NT2/D1 (cell line): Measurements from ENCODE around the gene GHITM.
A peak's percentile ranks its signal among the peaks of the same experiment; 100 is the strongest.

Experiments
- DNase-seq: peaks from one replicate; pipeline ENCODE4 v3.0.0-alpha.2; 2011; ENCODE audit warnings: low read depth, low spot score
- H3K27me3 ChIP-seq: 2 replicates; pipeline ENCODE4 v1.6.0; 2011; ENCODE audit warnings: mild to moderate bottlenecking; ENCODE audit not compliant: insufficient read length, insufficient read depth
- H3K36me3 ChIP-seq: 2 replicates; pipeline ENCODE4 v1.6.1; 2011; ENCODE audit warnings: mild to moderate bottlenecking, low read length, mixed read lengths; ENCODE audit not compliant: insufficient read depth, insufficient read length
- H3K4me1 ChIP-seq: 2 replicates; pipeline ENCODE4 v1.5.1; 2011; ENCODE audit not compliant: insufficient read depth, insufficient read length
- H3K4me3 ChIP-seq: 2 replicates; pipeline ENCODE4 v1.5.1; 2011; ENCODE audit warnings: low read depth; ENCODE audit not compliant: insufficient read length
- H3K9ac ChIP-seq: 2 replicates; pipeline ENCODE4 v1.6.0; 2011; ENCODE audit warnings: low read depth; ENCODE audit not compliant: insufficient read length
- H3K9me3 ChIP-seq: 2 replicates; pipeline ENCODE4 v1.5.1; 2011; ENCODE audit warnings: mild to moderate bottlenecking, low read length; ENCODE audit not compliant: insufficient read depth
- SUZ12 ChIP-seq: IDR thresholded peaks from 2 replicates; pipeline ENCODE4 v1.6.1; 2011; ENCODE audit not compliant: insufficient read length, insufficient read depth; ENCODE audit errors: extremely low read depth
- YY1 ChIP-seq: IDR thresholded peaks from 2 replicates; pipeline ENCODE4 v1.6.1; 2011; ENCODE audit not compliant: insufficient read length, insufficient read depth
- ZNF274 ChIP-seq: IDR thresholded peaks from 2 replicates; pipeline ENCODE4 v1.6.1; 2011; ENCODE audit warnings: mild to moderate bottlenecking, low read depth, low read length

GHITM gene

DNA sequence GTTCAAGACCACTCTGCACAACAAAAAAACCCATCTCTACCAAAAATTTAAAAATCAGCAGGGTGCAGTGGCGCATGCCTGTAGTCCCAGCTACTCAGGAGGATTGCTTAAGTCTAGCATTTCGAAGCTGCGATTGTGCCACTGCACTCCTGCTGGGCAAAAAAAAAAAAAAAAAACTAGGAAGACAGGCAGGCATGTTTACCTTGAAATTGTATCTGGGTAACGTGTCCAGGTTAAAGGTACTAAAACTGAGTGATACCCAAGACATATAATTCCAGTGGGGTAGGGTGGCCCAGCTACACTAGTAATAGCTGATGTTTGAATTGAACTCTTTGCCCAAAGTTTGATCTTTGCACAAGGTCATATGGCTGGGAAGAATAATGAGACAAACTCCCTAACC lies 16.2 kb downstream of the GHITM start:
- DNase-seq, result no peak
- Histone ChIP-seq H3K9me3 (no peaks in the 10 kb centered on the region), H3K27me3 (no peaks in the 10 kb centered on the region), H3K36me3 (peaks cover 29% of the 10 kb centered on the region), H3K4me3 (no peak overlapping the region), H3K9ac (no peak overlapping the region), H3K4me1 (peaks cover 5% of the 10 kb centered on the region)
- TF ChIP-seq YY1 (no peak), ZNF274 (no peak), SUZ12 (no peak)

GRCh38 chr10:84156009-84156408 lies 16.7 kb downstream of the GHITM start:
- TF ChIP-seq ZNF274, result no peak
- TF ChIP-seq YY1, result no peak
- no peak for TF ChIP-seq SUZ12
- H3K4me3 ChIP-seq, result no peak overlapping the region
- H3K4me1 ChIP-seq, result peaks cover 5% of the 10 kb centered on the region
- no peak for DNase-seq
- no peaks in the 10 kb centered on the region for H3K27me3 ChIP-seq
- H3K9ac ChIP-seq, result no peak overlapping the region
- H3K36me3 ChIP-seq, result peaks cover 24% of the 10 kb centered on the region
- H3K9me3 ChIP-seq, result no peaks in the 10 kb centered on the region

DNA sequence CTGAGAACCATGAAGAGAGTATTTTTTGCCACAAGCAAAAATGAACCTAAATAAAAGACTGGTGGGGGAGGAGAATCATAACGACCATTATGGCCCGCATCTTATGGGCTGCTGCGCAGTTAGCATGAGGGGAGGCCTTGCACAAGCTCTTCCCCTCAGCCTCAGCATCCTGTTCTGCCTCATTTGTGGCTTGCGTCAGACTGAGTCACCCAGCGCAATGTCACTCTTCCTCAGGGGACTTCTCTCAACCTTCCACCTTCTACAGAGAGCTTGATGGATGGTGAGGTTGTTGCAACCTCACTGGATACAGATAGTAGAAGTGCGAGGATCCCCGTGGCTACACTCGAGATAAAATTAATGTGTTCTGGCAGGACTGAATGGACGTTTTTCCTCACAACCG lies 17.5 kb downstream of the GHITM start:
- Histone ChIP-seq H3K36me3 (peaks cover 20% of the 10 kb centered on the region), H3K4me1 (peaks cover 6% of the 10 kb centered on the region), H3K9ac (no peak overlapping the region), H3K4me3 (no peak overlapping the region), H3K27me3 (no peaks in the 10 kb centered on the region), H3K9me3 (no peaks in the 10 kb centered on the region)
- TF ChIP-seq ZNF274, result no peak
- TF ChIP-seq YY1, result no peak
- TF ChIP-seq SUZ12, result no peak
- DNase-seq, result no peak

DNA sequence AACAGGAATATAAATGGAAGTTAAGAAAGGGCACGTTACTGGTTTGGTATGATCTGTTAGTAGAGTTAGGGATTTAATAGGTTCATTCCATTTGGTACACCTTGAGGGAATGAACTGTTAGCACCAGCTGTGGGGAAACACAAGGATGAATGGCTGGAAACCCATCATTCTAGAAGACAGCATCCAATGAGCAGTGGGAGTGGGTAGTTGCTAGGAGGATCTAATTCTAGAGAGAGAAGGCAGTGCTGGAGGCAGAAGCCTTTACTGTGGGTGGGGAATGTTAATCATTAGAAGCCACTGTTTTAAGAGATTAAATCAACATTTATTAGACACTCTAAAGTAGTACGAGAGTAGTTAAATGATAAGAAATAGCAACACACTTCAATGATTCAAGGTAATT lies 18.8 kb downstream of the GHITM start:
- TF ChIP-seq SUZ12, result no peak
- no peak for TF ChIP-seq ZNF274
- no peak for TF ChIP-seq YY1
- DNase-seq, result no peak
- Histone ChIP-seq H3K4me1 (peaks cover 9% of the 10 kb centered on the region), H3K4me3 (no peak overlapping the region), H3K36me3 (peaks cover 11% of the 10 kb centered on the region), H3K9me3 (no peaks in the 10 kb centered on the region), H3K27me3 (no peaks in the 10 kb centered on the region), H3K9ac (no peak overlapping the region)

- no peaks in the 10 kb centered on the region for H3K9me3 ChIP-seq
- no peak overlapping the region for H3K4me3 ChIP-seq
- no peak overlapping the region for H3K9ac ChIP-seq
- TF ChIP-seq YY1 (no peak), SUZ12 (no peak), ZNF274 (no peak)
- H3K27me3 ChIP-seq, result no peaks in the 10 kb centered on the region
- no peak for DNase-seq
- peaks cover 9% of the 10 kb centered on the region for H3K4me1 ChIP-seq
- peaks cover 7% of the 10 kb centered on the region for H3K36me3 ChIP-seq
These were observed 19.2 kb downstream of the GHITM start for GRCh38 chr10:84158550-84158949.

DNA sequence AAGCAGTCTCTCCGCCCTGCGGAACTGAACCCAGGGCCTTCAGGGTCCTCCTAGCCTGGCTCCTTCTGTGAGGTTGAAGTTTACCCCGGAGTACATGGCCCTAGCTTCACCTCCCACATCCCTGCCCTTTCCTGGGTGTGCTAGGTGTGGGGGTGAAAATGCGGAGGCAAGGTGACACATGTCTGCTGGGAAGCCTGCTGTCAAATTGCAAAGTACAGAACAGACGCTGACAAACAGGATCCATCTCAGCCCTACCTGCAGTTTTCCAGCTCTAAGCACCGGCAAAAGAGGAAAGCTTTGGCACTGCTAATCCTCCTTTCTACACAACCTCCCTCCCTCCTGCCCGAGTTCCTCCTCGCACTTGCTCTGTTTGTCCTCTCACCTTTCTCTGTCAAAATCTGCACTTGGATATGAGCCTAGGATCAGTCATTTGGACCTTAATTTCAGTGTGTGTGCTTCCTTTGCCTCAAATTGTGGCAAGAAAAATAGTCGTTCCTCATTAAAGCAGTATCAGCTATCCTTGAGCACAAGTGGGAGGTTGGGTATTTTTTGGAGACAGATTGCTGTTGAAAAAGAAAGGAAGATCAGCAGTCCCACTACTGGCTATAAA lies 19.9 kb downstream of the GHITM start:
- peaks cover 2% of the 10 kb centered on the region for H3K36me3 ChIP-seq
- no peak for DNase-seq
- no peaks in the 10 kb centered on the region for H3K9me3 ChIP-seq
- peak overlapping the region; percentile 5 for H3K9ac ChIP-seq
- H3K4me3 ChIP-seq, result no peak overlapping the region
- peaks cover 9% of the 10 kb centered on the region for H3K4me1 ChIP-seq
- no peaks in the 10 kb centered on the region for H3K27me3 ChIP-seq
- no peak for TF ChIP-seq YY1
- no peak for TF ChIP-seq ZNF274
- TF ChIP-seq SUZ12, result no peak

DNA sequence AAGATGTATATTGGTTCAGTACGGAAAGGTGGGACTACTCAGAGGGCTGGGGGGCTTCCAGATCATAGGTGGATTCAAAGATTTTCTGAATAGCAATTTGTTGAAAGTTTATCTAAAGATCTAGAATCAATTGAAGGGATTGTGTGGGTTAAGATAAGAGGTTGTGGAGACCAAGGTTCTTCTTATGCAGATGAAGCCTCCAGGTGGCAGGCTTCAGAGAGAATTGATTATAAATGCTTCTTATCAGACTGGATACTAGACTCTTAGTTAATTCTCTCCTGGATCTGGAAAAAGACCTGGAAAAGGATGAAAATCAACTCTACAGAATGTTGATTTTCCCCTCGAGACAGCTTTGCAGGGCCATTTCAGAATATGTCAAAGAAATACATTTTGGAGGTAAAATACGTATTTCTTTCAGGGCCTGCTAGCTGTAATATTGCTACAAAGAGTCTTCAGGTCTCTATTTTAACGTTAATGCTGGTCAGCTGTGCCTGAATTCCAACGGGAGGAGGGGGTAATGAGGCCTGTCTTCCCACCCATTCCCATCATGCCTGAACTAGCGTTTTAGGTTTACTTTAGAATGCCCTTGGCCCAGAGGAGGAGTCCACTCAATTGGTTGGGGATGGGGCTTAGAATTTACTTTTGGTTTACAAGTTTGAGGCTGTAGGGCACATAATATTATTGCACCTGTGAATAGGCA lies 21.5 kb downstream of the GHITM start:
- Histone ChIP-seq H3K4me1 (peaks cover 6% of the 10 kb centered on the region), H3K9ac (no peak overlapping the region), H3K4me3 (no peak overlapping the region), H3K27me3 (no peaks in the 10 kb centered on the region), H3K9me3 (no peaks in the 10 kb centered on the region), H3K36me3 (no peaks in the 10 kb centered on the region)
- TF ChIP-seq YY1, result no peak
- TF ChIP-seq ZNF274, result no peak
- no peak for TF ChIP-seq SUZ12
- DNase-seq, result no peak
